ENCODE results near the gene SMAP1. TPM values are rescaled to one million over a fixed set of nuclear protein-coding genes. Genes with fewer than 3 reads are reported as not detected.

SMAP1 gene
- total RNA-seq, 1 experiment from 2014 or later: 3.5 TPM

DNA sequence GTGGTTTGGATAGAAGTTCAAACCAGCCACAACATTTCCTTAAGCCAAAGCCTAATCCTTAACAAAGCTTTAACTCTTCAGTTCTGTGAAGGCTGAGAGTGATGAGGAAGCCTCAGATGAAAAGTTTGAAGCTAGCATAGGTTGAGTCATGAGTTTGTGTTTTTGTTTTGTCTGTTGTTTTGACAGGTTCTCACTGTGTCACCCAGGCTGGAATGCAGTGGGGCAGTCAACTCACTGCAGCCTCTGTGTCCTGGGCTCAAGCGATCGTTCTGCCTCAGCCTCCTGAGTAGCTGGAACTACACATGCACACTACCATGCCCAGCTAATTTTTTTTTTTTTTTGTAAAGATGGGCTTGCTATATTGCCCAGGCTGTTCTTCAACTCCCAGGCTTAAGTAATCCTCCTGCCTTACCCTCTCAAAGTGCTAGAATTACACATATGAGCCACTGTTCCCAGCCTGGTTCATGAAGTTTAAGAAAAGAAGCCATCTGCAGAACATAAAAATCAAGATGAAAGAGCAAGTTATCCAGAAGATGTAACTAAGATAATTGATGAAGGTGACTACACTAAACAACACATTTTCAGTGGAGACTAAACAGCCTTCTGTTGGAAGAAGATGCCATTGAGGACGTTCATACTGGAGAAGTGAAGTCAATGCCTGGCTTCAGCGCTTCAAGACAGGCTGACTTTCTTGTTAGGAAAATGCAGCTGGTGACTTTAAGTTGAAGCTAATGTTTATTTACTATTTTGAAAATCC is 96.2 kb downstream of the SMAP1 start:
- ATAC-seq (no peak), DNase-seq (ENCODE audit: low read depth, low spot score) (no peak)
- RAD21 ChIA-PET (ENCODE audit: low non-redundant PET in 1 of 2, low total read pairs in 2 of 2, uncharacterized antibody in 2 of 2, unreplicated experiment in 2 of 2): no interaction called here
- no peaks in the 10 kb centered on the region; the same call in 1 of the 2 replicates for H4K20me1 ChIP-seq (ENCODE audit: insufficient read depth)
- H3K27ac ChIP-seq (ENCODE audit: low read depth, low read length): no peak overlapping the region
- H3K9me2 ChIP-seq (ENCODE audit: insufficient read depth): no peaks in the 10 kb centered on the region
- POLR2A ChIA-PET: no interaction called here
- H3K4me2 ChIP-seq (ENCODE audit: low read length): no peak overlapping the region
- no peak overlapping the region for H3K9ac ChIP-seq (ENCODE audit: low read length)
- no peak overlapping the region for H3K4me3 ChIP-seq (replicated peaks in 1 of 2; ENCODE audit: low read depth in 1 of 2, low read length in 2 of 2)
- no peaks in the 10 kb centered on the region for H3K79me2 ChIP-seq (ENCODE audit: insufficient read depth, low read length)
- no peak overlapping the region for H2AFZ ChIP-seq (ENCODE audit: low read depth, low read length, poor library complexity, severe bottlenecking)
- no peaks in the 10 kb centered on the region for H3K9me3 ChIP-seq (ENCODE audit: control insufficient read depth in 1 of 2, insufficient read depth in 1 of 2, low read depth in 1 of 2, low read length in 2 of 2)
- H3K36me3 ChIP-seq (ENCODE audit: control insufficient read depth in 1 of 2, insufficient read depth in 2 of 2, low read length in 2 of 2): no peaks in the 10 kb centered on the region
- no peaks in the 10 kb centered on the region for H3K27me3 ChIP-seq (ENCODE audit: insufficient read depth, low read length)
- no peaks in the 10 kb centered on the region; a peak in 1 of 4 replicates for H3K4me1 ChIP-seq (ENCODE audit: control insufficient read depth in 1 of 2, insufficient read depth in 2 of 2, low read length in 2 of 2)
- TF ChIP-seq, protein P1, sequence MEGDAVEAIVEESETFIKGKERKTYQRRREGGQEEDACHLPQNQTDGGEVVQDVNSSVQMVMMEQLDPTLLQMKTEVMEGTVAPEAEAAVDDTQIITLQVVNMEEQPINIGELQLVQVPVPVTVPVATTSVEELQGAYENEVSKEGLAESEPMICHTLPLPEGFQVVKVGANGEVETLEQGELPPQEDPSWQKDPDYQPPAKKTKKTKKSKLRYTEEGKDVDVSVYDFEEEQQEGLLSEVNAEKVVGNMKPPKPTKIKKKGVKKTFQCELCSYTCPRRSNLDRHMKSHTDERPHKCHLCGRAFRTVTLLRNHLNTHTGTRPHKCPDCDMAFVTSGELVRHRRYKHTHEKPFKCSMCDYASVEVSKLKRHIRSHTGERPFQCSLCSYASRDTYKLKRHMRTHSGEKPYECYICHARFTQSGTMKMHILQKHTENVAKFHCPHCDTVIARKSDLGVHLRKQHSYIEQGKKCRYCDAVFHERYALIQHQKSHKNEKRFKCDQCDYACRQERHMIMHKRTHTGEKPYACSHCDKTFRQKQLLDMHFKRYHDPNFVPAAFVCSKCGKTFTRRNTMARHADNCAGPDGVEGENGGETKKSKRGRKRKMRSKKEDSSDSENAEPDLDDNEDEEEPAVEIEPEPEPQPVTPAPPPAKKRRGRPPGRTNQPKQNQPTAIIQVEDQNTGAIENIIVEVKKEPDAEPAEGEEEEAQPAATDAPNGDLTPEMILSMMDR (IDR thresholded peaks at IDR 0.05 in 2 of 3, conservative IDR thresholded peaks at IDR 0.05 in 1 of 3; ENCODE audit: borderline replicate concordance in 1 of 3, insufficient read depth in 1 of 3, low read depth in 2 of 3, low read length in 2 of 3): no peak
- no peak for TF ChIP-seq ELF1 (IDR thresholded peaks at IDR 0.05; ENCODE audit: borderline replicate concordance, low read depth)
- no peak for TF ChIP-seq CEBPB (IDR thresholded peaks at IDR 0.05; ENCODE audit: low read depth)
- no peak for TF ChIP-seq ZFX (IDR thresholded peaks at IDR 0.05)
- no peak for TF ChIP-seq RAD21 (IDR thresholded peaks at IDR 0.05; ENCODE audit: low read depth)
- TF ChIP-seq CBX3 (IDR thresholded peaks at IDR 0.05; ENCODE audit: low read depth): no peak
- TF ChIP-seq JUND (IDR thresholded peaks at IDR 0.05): no peak
- TF ChIP-seq SP1 (IDR thresholded peaks at IDR 0.05; ENCODE audit: low read depth): no peak
- TF ChIP-seq EZH2 (IDR thresholded peaks at IDR 0.05): no peak
- no peak for TF ChIP-seq TCF7L2 (IDR thresholded peaks at IDR 0.05; ENCODE audit: borderline replicate concordance, extremely low read depth, insufficient read depth, insufficient read length)
- TF ChIP-seq, protein P2, sequence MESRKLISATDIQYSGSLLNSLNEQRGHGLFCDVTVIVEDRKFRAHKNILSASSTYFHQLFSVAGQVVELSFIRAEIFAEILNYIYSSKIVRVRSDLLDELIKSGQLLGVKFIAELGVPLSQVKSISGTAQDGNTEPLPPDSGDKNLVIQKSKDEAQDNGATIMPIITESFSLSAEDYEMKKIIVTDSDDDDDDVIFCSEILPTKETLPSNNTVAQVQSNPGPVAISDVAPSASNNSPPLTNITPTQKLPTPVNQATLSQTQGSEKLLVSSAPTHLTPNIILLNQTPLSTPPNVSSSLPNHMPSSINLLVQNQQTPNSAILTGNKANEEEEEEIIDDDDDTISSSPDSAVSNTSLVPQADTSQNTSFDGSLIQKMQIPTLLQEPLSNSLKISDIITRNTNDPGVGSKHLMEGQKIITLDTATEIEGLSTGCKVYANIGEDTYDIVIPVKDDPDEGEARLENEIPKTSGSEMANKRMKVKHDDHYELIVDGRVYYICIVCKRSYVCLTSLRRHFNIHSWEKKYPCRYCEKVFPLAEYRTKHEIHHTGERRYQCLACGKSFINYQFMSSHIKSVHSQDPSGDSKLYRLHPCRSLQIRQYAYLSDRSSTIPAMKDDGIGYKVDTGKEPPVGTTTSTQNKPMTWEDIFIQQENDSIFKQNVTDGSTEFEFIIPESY (IDR thresholded peaks at IDR 0.05; ENCODE audit: extremely low read depth, insufficient replicate concordance, low read length): no peak
- TF ChIP-seq POLR2A (IDR thresholded peaks at IDR 0.05; ENCODE audit: borderline replicate concordance, extremely low read depth, insufficient read depth, insufficient read length): no peak
- no peak for TF ChIP-seq FOSL1 (IDR thresholded peaks at IDR 0.05; ENCODE audit: low read depth)
- TF ChIP-seq SRF (IDR thresholded peaks at IDR 0.05; ENCODE audit: low read depth): no peak
- intact Hi-C loops (cut with micrococcal nuclease): no loop called here
- CTCF ChIA-PET: no interaction called here
- BruUV-seq (replicated peaks): no TSS peak
